Measurements from ENCODE around the gene CYP4V2.

Gene CYP4V2

DNA sequence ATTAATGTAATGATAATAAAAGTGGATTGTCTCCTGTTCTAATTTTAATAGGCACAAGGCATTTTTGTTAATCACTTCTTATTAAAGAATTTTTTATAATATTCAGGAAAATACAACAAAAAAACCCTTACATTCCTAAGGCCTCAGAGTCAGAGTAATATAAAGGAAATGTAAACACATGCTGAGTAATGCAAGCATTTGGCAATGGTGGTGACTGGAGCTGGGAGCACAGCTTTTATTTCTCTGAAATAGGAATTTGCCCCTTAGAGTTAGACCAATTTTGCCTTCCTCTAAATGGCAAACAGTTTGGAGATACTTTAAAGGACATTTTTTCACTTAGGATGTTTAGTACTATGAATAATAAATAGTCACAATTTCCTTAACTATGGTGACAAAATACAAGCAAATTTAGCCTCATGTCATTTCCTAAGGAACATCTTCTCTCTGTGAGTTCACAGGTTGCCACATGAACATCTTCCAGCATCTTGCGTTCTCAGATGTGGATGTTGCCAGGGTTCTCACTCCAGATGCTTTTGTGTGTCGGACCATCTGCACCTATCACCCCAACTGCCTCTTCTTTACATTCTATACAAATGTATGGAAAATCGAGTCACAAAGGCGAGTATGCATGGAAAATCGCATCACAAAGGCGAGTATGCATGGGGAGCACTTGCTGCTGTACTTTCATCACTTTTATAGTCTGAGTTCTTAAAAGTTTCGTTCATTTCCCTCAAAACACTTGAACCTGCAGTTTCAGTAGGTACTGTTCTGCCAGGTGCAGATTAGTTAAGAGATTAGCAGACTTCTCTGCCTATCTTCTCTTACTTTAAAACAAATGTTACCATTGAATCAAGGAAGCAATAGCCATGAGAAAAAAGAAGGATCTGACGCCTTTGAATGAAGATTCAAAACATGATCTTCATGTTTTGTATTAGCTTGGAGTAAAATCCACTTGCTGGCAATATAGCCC is 58.7 kb downstream of the CYP4V2 start:
- peak; percentile 53 for DNase-seq (ENCODE audit: low read depth)
- TF ChIP-seq, protein P1, sequence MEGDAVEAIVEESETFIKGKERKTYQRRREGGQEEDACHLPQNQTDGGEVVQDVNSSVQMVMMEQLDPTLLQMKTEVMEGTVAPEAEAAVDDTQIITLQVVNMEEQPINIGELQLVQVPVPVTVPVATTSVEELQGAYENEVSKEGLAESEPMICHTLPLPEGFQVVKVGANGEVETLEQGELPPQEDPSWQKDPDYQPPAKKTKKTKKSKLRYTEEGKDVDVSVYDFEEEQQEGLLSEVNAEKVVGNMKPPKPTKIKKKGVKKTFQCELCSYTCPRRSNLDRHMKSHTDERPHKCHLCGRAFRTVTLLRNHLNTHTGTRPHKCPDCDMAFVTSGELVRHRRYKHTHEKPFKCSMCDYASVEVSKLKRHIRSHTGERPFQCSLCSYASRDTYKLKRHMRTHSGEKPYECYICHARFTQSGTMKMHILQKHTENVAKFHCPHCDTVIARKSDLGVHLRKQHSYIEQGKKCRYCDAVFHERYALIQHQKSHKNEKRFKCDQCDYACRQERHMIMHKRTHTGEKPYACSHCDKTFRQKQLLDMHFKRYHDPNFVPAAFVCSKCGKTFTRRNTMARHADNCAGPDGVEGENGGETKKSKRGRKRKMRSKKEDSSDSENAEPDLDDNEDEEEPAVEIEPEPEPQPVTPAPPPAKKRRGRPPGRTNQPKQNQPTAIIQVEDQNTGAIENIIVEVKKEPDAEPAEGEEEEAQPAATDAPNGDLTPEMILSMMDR (IDR thresholded peaks at IDR 0.05; ENCODE audit: insufficient read depth, low read depth, low read length, missing control alignments) = no peak
- no peak overlapping the region for H3K4me3 ChIP-seq (ENCODE audit: low read length)

DNA sequence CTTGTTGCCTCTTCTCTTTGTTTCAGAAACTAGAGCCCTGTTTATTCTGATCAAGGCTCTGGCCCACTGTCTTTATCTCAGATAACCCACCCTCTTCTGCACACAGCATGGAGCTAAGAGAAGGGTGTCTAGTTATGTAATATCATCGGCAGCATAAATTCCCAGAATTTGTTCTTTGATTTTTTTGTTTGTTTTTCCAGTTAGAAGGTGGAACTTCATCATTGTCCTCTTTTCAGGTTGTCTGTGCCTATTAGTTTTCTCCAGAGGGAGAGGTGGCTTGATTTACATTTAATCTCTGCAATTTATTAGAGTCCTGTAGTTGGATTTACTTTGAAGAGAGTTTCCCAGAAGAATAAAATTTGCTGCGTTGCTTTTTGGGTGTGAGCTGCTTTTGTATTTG is 59.4 kb downstream of the CYP4V2 start:
- TF ChIP-seq, protein P1 (IDR thresholded peaks at IDR 0.05; ENCODE audit: insufficient read depth, low read depth, low read length, missing control alignments) = no peak
- no peak overlapping the region for H3K4me3 ChIP-seq (ENCODE audit: low read length)
- DNase-seq (ENCODE audit: low read depth) = no peak

DNA sequence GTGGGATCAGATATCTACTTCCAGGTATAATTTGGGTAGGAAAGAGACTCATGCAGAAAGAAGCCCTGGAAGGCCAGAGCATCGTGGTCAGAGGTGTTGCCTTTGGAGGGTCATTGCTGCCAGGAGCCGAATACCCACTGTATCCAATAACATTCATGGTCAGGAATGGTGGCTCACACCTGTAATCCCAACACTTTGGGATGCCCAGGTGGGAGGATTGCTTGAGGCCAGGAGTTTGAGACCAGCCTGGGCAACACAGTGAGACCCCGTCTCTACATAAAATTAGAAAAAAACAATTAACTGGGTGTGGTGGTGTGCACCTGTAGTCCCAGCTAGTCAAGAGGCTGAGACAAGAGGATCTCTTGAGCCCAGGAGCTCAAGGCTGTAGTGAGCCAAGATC is 63.8 kb downstream of the CYP4V2 start:
- TF ChIP-seq, protein P1 (IDR thresholded peaks at IDR 0.05; ENCODE audit: insufficient read depth, low read depth, low read length, missing control alignments) = no peak
- no peak for DNase-seq (ENCODE audit: low read depth)
- H3K4me3 ChIP-seq (ENCODE audit: low read length) = no peak overlapping the region

DNA sequence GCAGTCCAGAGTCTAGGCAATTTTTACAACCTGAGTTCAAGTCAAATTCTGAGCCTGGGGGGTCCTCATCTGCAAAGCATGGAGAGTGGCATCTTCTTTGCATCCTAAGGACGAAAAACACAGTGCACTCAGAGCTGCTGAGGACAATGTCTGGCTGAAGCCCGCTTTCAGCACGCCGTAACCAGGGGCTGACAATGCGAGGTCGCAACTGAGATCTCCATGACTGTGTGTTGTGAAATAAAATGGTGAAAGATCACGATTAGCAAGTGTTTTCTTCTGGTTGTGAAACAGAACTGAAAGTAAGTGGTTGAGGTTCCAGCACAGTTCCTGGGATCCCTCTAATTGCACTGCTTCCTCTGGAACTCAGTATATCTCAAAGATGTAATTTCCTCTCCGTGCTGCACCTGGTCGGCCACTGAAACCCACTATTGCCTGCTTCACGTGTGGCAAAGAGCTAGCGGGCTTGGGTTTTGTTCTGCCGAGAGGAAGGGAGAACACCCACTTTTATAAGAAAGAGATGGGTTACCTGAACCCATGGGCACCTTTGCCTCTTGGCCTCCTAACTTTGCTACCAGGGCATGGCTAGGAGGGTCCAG is 66.9 kb downstream of the CYP4V2 start:
- TF ChIP-seq, protein P1 (IDR thresholded peaks at IDR 0.05; ENCODE audit: insufficient read depth, low read depth, low read length, missing control alignments) = no peak
- H3K4me3 ChIP-seq (ENCODE audit: low read length) = no peak overlapping the region
- no peak for DNase-seq (ENCODE audit: low read depth)

DNA sequence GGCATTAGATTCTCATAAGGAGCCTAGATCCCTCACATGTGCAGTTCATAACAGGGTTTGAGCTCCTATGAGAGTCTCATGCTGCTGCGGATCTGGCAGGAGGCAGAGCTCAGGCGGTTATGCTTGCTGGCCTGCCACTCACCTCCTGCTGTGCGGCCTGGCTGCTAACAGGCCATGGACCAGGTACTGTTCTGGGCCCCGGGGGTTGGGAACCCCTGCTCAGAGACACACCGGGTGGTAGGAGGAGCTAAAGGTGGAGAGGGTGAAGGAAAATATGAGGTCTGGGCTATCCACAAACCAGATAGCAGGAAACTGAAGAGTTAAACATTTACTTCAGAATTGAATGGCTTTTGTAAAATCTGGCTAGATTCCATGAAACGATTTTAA is 68.7 kb downstream of the CYP4V2 start:
- no peak for DNase-seq (ENCODE audit: low read depth)
- TF ChIP-seq, protein P1 (IDR thresholded peaks at IDR 0.05; ENCODE audit: insufficient read depth, low read depth, low read length, missing control alignments) = no peak
- no peak overlapping the region for H3K4me3 ChIP-seq (ENCODE audit: low read length)
